ENCODE data around the gene ETV4. TPM values are rescaled to one million over a fixed set of nuclear protein-coding genes. Genes with fewer than 3 reads are reported as not detected.
A peak's percentile ranks its signal among the peaks of the same experiment; 100 is the strongest.

Gene ETV4
- total and polyA plus RNA-seq, 2 of the 13 experiments (the other 11 are each of a cell fraction or from before 2014, with no cell fraction given), result 128 to 330 TPM

DNA sequence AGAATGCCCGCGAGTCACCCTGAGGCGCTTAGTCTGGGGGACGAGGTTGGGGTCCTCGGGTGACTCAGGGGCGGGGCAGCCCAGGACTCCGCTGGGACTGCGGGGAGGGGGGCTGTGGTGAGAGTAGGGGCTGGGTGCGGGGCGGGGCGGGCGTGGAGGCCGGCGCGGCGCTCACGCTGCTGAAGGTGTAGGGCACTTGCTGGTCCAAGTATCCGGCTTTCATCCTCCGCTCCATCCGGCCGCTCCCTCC, 832 bp downstream of the ETV4 start (continued):
- TF ChIP-seq RBM39 (IDR thresholded peaks at IDR 0.05; ENCODE audit: low read depth, low read length, poor library complexity, severe bottlenecking) (no peak), HNRNPL (IDR thresholded peaks at IDR 0.05; ENCODE audit: low read depth, low read length) (no peak), IKZF5 (CRISPR knock-in tag; IDR thresholded peaks at IDR 0.05) (peak; percentile 90; the same call in 1 of the 2 replicates), ETV5 (CRISPR knock-in tag; IDR thresholded peaks at IDR 0.05; ENCODE audit: borderline replicate concordance) (peak; percentile 98), MAZ (IDR thresholded peaks at IDR 0.05; ENCODE audit: borderline replicate concordance, low read depth, low read length) (peak; percentile 91; the same call in 1 of the 2 replicates), MAZ (CRISPR knock-in tag; IDR thresholded peaks at IDR 0.05; ENCODE audit: low read depth) (peak; percentile 76), PATZ1 (CRISPR knock-in tag; IDR thresholded peaks at IDR 0.05) (no peak), ZNF331 (CRISPR knock-in tag; IDR thresholded peaks at IDR 0.05) (peak; percentile 65; the same call in 1 of the 2 replicates), MXI1 (IDR thresholded peaks at IDR 0.05; ENCODE audit: borderline replicate concordance, low read depth, low read length) (no peak)
- TF ChIP-seq, protein P1, sequence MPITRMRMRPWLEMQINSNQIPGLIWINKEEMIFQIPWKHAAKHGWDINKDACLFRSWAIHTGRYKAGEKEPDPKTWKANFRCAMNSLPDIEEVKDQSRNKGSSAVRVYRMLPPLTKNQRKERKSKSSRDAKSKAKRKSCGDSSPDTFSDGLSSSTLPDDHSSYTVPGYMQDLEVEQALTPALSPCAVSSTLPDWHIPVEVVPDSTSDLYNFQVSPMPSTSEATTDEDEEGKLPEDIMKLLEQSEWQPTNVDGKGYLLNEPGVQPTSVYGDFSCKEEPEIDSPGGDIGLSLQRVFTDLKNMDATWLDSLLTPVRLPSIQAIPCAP (CRISPR knock-in tag; IDR thresholded peaks at IDR 0.05; ENCODE audit: low read depth), result no peak
